GM12878 (cell line): ENCODE measurements around the gene NTF4. TPM values are rescaled to one million over a fixed set of nuclear protein-coding genes. Genes with fewer than 3 reads are reported as not detected.

Experiments used
- CBX5 ChIP-seq: sonication (generic); IDR thresholded peaks from 2 replicates; pipeline ENCODE4 v1.6.1; 2016; ENCODE audit warnings: low read depth, moderate library complexity, mild to moderate bottlenecking, inconsistent platforms
- GATAD2B ChIP-seq: fragments of 450-650 bp; conservative IDR thresholded peaks from 2 replicates; pipeline ENCODE4 v1.6.1; 2017; ENCODE audit warnings: low read depth, mild to moderate bottlenecking, moderate library complexity
- HCFC1 ChIP-seq: fragments of 150-350 bp; IDR thresholded peaks from 2 replicates; pipeline ENCODE4 v1.6.1; 2014; ENCODE audit warnings: low read length
- LARP7 ChIP-seq: fragments of 450-650 bp; IDR thresholded peaks from 2 replicates; pipeline ENCODE4 v1.6.1; 2017; ENCODE audit warnings: mild to moderate bottlenecking
- MTA3 ChIP-seq: IDR thresholded peaks from 2 replicates; pipeline ENCODE4 v1.6.1; 2012; ENCODE audit warnings: low read length, inconsistent platforms, borderline replicate concordance
- NFXL1 ChIP-seq: fragments of 450-650 bp; IDR thresholded peaks from 2 replicates; pipeline ENCODE4 v1.6.1; 2017; ENCODE audit warnings: antibody characterized with exemption, mild to moderate bottlenecking, borderline replicate concordance
- NRF1 ChIP-seq: conservative IDR thresholded peaks from 2 replicates; pipeline ENCODE4 v1.6.1; 2011; ENCODE audit warnings: mild to moderate bottlenecking, low read depth, low read length, improper control_type of control experiment
- RELA ChIP-seq: fragments of 450-650 bp; IDR thresholded peaks from 2 replicates; pipeline ENCODE4 v1.8.0; 2014; ENCODE audit warnings: borderline replicate concordance; ENCODE audit not compliant: partially characterized antibody
- TCF3 ChIP-seq: IDR thresholded peaks from 2 replicates; pipeline ENCODE4 v1.6.1; 2012; ENCODE audit warnings: low read depth, mild to moderate bottlenecking, low read length, borderline replicate concordance; ENCODE audit not compliant: insufficient read depth
- ZZZ3 ChIP-seq: IDR thresholded peaks from 2 replicates; pipeline ENCODE4 v1.6.1; 2011; ENCODE audit warnings: low read depth; ENCODE audit not compliant: control insufficient read depth, insufficient read length
- polyA plus RNA-seq, 11 experiments: library from polyadenylated mRNA; depleted of rRNA in 4 of 11; unstranded in 6 of 11; stranded (reverse) in 5 of 11; fragments of >200 nt; fragmentation: Nextera tagmentation in 4 of 11; fragmentation: Illumina TruSeq in 1 of 11; extraction: Ambion mirVana in 4 of 11; extraction: Trizol in 1 of 11; gene quantifications; 1 replicate in 1 of 11; 2 replicates in 10 of 11; pipeline versions ENCODE4 v1.2.1 to v1.2.3, GENCODE V29; 2011 to 2016; ENCODE audit warnings: inconsistent platforms in 2 of 11, missing spikeins in 2 of 11, low read depth in 1 of 11
- total RNA-seq, 4 experiments: library from RNA; depleted of rRNA in 3 of 4; stranded (reverse); fragments of >200 nt in 3 of 4; fragmentation: Illumina TruSeq in 1 of 4; extraction: Trizol in 1 of 4; gene quantifications; 2 replicates each; pipeline versions ENCODE4 v1.2.1 to v1.2.3, GENCODE V29; 2013 to 2021
- TF ChIP-seq, protein P1 (sequence below): fragments of 450-650 bp; IDR thresholded peaks from 2 replicates; pipeline ENCODE4 v1.6.1; 2017; ENCODE audit warnings: mild to moderate bottlenecking, moderate library complexity
- TF ChIP-seq, protein P2 (sequence below): fragments of 450-650 bp; formaldehyde crosslinking; IDR thresholded peaks from 2 replicates; pipeline ENCODE4 v1.4.0; 2020; ENCODE audit warnings: mild to moderate bottlenecking, moderate library complexity
- TF ChIP-seq, protein P3 (sequence below): IDR thresholded peaks from 2 replicates; pipeline ENCODE4 v1.6.1; 2011; ENCODE audit warnings: borderline replicate concordance, low read depth, mild to moderate bottlenecking, moderate library complexity, low read length; ENCODE audit not compliant: insufficient read depth, poor library complexity, severe bottlenecking
- TF ChIP-seq, protein P4 (sequence below): fragments of 450-650 bp; IDR thresholded peaks from 2 replicates; pipeline ENCODE4 v1.6.1; 2017; ENCODE audit warnings: borderline replicate concordance

NTF4 gene
- total and polyA plus RNA-seq, 10 of the 15 experiments (the other 5 are each of a cell fraction or from before 2014, with no cell fraction given) = not detected

DNA sequence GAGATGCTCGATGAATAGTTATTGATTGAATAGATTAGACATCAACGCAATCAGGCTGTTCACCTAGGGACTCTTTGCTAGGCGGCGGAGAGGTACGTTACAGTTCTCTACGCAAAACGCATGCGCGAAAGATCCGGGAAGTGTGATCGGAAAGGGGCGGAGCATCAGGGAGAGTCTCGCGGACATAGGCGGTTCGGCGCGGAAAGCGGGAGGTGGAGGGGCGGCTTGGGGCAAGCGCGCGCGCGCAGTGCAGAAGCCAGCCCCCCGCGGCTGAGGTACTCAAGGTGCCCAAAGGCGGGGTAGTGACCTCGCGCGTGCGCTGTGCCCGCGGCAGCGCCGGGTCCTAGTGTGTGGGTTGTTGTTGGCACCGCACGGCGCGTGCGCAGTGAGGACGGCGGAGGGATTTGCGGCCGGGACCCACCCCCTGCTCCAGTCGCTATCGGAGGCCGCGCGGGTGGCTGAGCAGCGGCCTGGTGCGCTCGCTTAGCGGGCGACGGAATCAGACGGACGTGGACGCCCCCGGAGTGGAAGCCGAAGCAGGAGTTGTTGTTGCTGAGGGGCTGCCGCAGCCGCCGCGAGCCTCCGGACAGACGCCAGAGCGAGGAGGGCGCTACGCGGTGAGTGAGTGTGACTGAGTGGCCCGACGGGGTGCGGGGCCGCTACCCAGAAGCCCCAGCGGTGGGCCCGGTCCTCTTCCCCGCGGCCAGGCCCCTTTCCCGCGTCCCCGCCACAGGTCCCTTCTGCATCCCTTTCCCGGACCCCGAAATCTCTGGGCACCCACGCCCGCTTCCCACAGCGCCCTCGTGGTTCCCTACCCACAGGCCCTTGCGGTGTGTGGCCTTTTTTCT lies 20.6 kb upstream of the NTF4 start, which contains the start of gene SNRNP70 (continued):
- TF ChIP-seq, protein P1, sequence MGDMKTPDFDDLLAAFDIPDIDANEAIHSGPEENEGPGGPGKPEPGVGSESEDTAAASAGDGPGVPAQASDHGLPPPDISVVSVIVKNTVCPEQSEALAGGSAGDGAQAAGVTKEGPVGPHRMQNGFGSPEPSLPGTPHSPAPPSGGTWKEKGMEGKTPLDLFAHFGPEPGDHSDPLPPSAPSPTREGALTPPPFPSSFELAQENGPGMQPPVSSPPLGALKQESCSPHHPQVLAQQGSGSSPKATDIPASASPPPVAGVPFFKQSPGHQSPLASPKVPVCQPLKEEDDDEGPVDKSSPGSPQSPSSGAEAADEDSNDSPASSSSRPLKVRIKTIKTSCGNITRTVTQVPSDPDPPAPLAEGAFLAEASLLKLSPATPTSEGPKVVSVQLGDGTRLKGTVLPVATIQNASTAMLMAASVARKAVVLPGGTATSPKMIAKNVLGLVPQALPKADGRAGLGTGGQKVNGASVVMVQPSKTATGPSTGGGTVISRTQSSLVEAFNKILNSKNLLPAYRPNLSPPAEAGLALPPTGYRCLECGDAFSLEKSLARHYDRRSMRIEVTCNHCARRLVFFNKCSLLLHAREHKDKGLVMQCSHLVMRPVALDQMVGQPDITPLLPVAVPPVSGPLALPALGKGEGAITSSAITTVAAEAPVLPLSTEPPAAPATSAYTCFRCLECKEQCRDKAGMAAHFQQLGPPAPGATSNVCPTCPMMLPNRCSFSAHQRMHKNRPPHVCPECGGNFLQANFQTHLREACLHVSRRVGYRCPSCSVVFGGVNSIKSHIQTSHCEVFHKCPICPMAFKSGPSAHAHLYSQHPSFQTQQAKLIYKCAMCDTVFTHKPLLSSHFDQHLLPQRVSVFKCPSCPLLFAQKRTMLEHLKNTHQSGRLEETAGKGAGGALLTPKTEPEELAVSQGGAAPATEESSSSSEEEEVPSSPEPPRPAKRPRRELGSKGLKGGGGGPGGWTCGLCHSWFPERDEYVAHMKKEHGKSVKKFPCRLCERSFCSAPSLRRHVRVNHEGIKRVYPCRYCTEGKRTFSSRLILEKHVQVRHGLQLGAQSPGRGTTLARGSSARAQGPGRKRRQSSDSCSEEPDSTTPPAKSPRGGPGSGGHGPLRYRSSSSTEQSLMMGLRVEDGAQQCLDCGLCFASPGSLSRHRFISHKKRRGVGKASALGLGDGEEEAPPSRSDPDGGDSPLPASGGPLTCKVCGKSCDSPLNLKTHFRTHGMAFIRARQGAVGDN = peak; percentile 84
- TF ChIP-seq NRF1 (peak; percentile 90), HCFC1 (peak; percentile 53), GATAD2B (peak; percentile 81; the same call in 1 of the 2 replicates), RELA (no peak), TCF3 (0 out of 2 replicates have a peak, but pooled peaks have one; percentile 60), CBX5 (no peak), LARP7 (peak; percentile 98), MTA3 (no peak), NFXL1 (no peak), ZZZ3 (no peak)
- TF ChIP-seq, protein P2, sequence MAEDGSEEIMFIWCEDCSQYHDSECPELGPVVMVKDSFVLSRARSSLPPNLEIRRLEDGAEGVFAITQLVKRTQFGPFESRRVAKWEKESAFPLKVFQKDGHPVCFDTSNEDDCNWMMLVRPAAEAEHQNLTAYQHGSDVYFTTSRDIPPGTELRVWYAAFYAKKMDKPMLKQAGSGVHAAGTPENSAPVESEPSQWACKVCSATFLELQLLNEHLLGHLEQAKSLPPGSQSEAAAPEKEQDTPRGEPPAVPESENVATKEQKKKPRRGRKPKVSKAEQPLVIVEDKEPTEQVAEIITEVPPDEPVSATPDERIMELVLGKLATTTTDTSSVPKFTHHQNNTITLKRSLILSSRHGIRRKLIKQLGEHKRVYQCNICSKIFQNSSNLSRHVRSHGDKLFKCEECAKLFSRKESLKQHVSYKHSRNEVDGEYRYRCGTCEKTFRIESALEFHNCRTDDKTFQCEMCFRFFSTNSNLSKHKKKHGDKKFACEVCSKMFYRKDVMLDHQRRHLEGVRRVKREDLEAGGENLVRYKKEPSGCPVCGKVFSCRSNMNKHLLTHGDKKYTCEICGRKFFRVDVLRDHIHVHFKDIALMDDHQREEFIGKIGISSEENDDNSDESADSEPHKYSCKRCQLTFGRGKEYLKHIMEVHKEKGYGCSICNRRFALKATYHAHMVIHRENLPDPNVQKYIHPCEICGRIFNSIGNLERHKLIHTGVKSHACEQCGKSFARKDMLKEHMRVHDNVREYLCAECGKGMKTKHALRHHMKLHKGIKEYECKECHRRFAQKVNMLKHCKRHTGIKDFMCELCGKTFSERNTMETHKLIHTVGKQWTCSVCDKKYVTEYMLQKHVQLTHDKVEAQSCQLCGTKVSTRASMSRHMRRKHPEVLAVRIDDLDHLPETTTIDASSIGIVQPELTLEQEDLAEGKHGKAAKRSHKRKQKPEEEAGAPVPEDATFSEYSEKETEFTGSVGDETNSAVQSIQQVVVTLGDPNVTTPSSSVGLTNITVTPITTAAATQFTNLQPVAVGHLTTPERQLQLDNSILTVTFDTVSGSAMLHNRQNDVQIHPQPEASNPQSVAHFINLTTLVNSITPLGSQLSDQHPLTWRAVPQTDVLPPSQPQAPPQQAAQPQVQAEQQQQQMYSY (CRISPR knock-in tag) = no peak
- TF ChIP-seq, protein P3, sequence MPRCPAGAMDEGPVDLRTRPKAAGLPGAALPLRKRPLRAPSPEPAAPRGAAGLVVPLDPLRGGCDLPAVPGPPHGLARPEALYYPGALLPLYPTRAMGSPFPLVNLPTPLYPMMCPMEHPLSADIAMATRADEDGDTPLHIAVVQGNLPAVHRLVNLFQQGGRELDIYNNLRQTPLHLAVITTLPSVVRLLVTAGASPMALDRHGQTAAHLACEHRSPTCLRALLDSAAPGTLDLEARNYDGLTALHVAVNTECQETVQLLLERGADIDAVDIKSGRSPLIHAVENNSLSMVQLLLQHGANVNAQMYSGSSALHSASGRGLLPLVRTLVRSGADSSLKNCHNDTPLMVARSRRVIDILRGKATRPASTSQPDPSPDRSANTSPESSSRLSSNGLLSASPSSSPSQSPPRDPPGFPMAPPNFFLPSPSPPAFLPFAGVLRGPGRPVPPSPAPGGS = no peak
- TF ChIP-seq, protein P4, sequence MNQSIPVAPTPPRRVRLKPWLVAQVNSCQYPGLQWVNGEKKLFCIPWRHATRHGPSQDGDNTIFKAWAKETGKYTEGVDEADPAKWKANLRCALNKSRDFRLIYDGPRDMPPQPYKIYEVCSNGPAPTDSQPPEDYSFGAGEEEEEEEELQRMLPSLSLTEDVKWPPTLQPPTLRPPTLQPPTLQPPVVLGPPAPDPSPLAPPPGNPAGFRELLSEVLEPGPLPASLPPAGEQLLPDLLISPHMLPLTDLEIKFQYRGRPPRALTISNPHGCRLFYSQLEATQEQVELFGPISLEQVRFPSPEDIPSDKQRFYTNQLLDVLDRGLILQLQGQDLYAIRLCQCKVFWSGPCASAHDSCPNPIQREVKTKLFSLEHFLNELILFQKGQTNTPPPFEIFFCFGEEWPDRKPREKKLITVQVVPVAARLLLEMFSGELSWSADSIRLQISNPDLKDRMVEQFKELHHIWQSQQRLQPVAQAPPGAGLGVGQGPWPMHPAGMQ = no peak
